Neural progenitor cell (in vitro differentiated cells): ENCODE results near the gene TMEM150C. TPM values are rescaled to one million over a fixed set of nuclear protein-coding genes. Genes with fewer than 3 reads are reported as not detected.

Experiments used
- DNase-seq: peaks from one replicate; pipeline ENCODE4 v3.0.0-alpha.2; 2016; ENCODE audit warnings: low spot score
- H2AFZ ChIP-seq: fragments of 200-600 bp; sonication (generic); replicated peaks from 2 replicates; pipeline ENCODE4 v1.6.1; 2016; ENCODE audit warnings: antibody characterized with exemption
- H3F3A ChIP-seq: fragments of 200-600 bp; sonication (generic); 2 replicates; pipeline ENCODE4 v1.6.1; 2016; ENCODE audit warnings: antibody characterized with exemption, low read depth
- H3K27ac ChIP-seq: fragments of 200-600 bp; sonication (generic); 2 replicates; pipeline ENCODE4 v1.5.1; 2016; ENCODE audit warnings: mild to moderate bottlenecking
- H3K27me3 ChIP-seq: fragments of 200-600 bp; sonication (generic); 2 replicates; pipeline ENCODE4 v1.6.1; 2016; ENCODE audit warnings: mild to moderate bottlenecking, moderate library complexity
- H3K36me3 ChIP-seq: fragments of 200-600 bp; sonication (generic); 2 replicates; pipeline ENCODE4 v1.5.1; 2016
- H3K4me1 ChIP-seq: fragments of 200-600 bp; sonication (generic); 2 replicates; pipeline ENCODE4 v1.6.1; 2016; ENCODE audit warnings: mixed run types
- H3K4me2 ChIP-seq: fragments of 200-600 bp; sonication (generic); 2 replicates; pipeline ENCODE4 v1.6.1; 2016
- H3K4me3 ChIP-seq: fragments of 200-600 bp; sonication (generic); 2 replicates; pipeline ENCODE4 v1.5.1; 2016
- H3K79me2 ChIP-seq: fragments of 200-600 bp; sonication (generic); 2 replicates; pipeline ENCODE4 v1.6.1; 2016; ENCODE audit warnings: low read depth
- H3K9ac ChIP-seq: fragments of 200-600 bp; sonication (generic); 2 replicates; pipeline ENCODE4 v1.6.1; 2016
- H3K9me3 ChIP-seq: fragments of 200-600 bp; sonication (generic); 2 replicates; pipeline ENCODE4 v1.5.1; 2016; ENCODE audit warnings: low read depth
- H4K20me1 ChIP-seq: fragments of 200-600 bp; sonication (generic); 2 replicates; pipeline ENCODE4 v1.6.1; 2016; ENCODE audit warnings: low read depth
- H3K27ac Mint-ChIP-seq: 3 replicates; pipeline ENCODE4 v1.8.0; 2021; ENCODE audit warnings: mixed read lengths
- H3K27me3 Mint-ChIP-seq: 2 replicates; pipeline ENCODE4 v1.8.0; 2022; ENCODE audit warnings: low read depth, mild to moderate bottlenecking, inconsistent platforms, moderate library complexity, mixed read lengths; ENCODE audit not compliant: insufficient read depth
- H3K36me3 Mint-ChIP-seq: 3 replicates; pipeline ENCODE4 v1.8.0; 2021; ENCODE audit warnings: mixed read lengths
- H3K4me1 Mint-ChIP-seq: 3 replicates; pipeline ENCODE4 v1.8.0; 2021; ENCODE audit warnings: mixed read lengths
- H3K4me3 Mint-ChIP-seq: 3 replicates; pipeline ENCODE4 v1.8.0; 2021; ENCODE audit warnings: mild to moderate bottlenecking, moderate library complexity, mixed read lengths
- H3K9me3 Mint-ChIP-seq: 3 replicates; pipeline ENCODE4 v1.8.0; 2020; ENCODE audit warnings: mixed read lengths
- CTCF ChIP-seq: fragments of 200-600 bp; sonication (generic); IDR thresholded peaks from 2 replicates; pipeline ENCODE4 v1.5.1; 2017; ENCODE audit warnings: antibody characterized with exemption, mild to moderate bottlenecking
- EZH2 ChIP-seq: fragments of 200-600 bp; sonication (generic); IDR thresholded peaks from 2 replicates; pipeline ENCODE4 v1.6.1; 2017; ENCODE audit warnings: antibody characterized with exemption, mild to moderate bottlenecking, moderate library complexity
- EZH2phosphoT487 ChIP-seq: fragments of 200-600 bp; sonication (generic); IDR thresholded peaks from 2 replicates; pipeline ENCODE4 v1.6.1; 2017; ENCODE audit warnings: antibody characterized with exemption
- total RNA-seq: library from RNA; depleted of rRNA; stranded (reverse); fragments of >200 nt; gene quantifications from 2 replicates; pipeline ENCODE4 v1.2.3, GENCODE V29; 2015; ENCODE audit warnings: low replicate concordance

The TMEM150C gene
- total RNA-seq, 1 donor from 2014 or later, result 3.8 TPM

DNA sequence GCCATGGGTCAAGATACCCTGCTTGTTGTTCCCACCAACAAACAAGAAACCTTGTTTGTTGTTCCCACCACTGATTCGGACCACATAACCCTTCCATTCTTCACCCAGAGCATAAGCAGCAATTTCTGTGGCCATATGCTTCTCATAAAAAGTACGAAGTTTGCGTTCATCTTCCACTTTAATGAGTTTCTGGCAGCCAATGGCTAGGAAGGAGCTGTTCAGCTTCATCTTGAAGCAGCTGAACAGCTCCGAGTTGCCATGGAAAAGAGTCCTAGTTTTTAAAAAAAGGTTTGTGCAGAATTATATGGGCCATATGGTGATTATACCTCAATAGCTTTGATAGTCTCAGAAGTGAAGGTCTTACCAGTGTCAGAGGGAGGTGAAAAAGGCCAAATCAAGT is 66.1 kb downstream of the TMEM150C start:
- no peak overlapping the region for H3K27ac ChIP-seq
- no peaks in the 10 kb centered on the region for H3K9me3 ChIP-seq
- no peaks in the 10 kb centered on the region for H3K27me3 ChIP-seq
- Mint-ChIP-seq H3K9me3 (no peaks in the 10 kb centered on the region), H3K27ac (no peak overlapping the region), H3K4me3 (no peak overlapping the region), H3K27me3 (peaks cover under 1% of the 10 kb centered on the region), H3K4me1 (peaks cover 11% of the 10 kb centered on the region), H3K36me3 (no peaks in the 10 kb centered on the region)
- H3K4me3 ChIP-seq, result no peak overlapping the region
- H3K79me2 ChIP-seq, result no peaks in the 10 kb centered on the region
- H4K20me1 ChIP-seq, result no peaks in the 10 kb centered on the region
- H2AFZ ChIP-seq, result no peak overlapping the region
- no peaks in the 10 kb centered on the region for H3K36me3 ChIP-seq
- no peak overlapping the region for H3K4me2 ChIP-seq
- no peaks in the 10 kb centered on the region for H3F3A ChIP-seq
- H3K4me1 ChIP-seq, result peaks cover 3% of the 10 kb centered on the region
- no peak overlapping the region for H3K9ac ChIP-seq
- TF ChIP-seq EZH2phosphoT487 (no peak), EZH2 (no peak)
- DNase-seq, result no peak

- Histone ChIP-seq H3K79me2 (no peaks in the 10 kb centered on the region), H3K27me3 (no peaks in the 10 kb centered on the region), H3F3A (no peaks in the 10 kb centered on the region), H2AFZ (no peak overlapping the region), H3K9me3 (no peaks in the 10 kb centered on the region), H4K20me1 (no peaks in the 10 kb centered on the region), H3K27ac (no peak overlapping the region), H3K36me3 (no peaks in the 10 kb centered on the region), H3K4me1 (no peaks in the 10 kb centered on the region), H3K4me2 (no peak overlapping the region), H3K4me3 (no peak overlapping the region), H3K9ac (no peak overlapping the region)
- TF ChIP-seq EZH2 (no peak), CTCF (no peak), EZH2phosphoT487 (no peak)
- Mint-ChIP-seq H3K27ac (no peak overlapping the region), H3K4me3 (no peak overlapping the region), H3K9me3 (peaks cover 2% of the 10 kb centered on the region), H3K36me3 (no peaks in the 10 kb centered on the region), H3K27me3 (peaks cover 3% of the 10 kb centered on the region), H3K4me1 (no peaks in the 10 kb centered on the region)
- no peak for DNase-seq
These were observed 67.9 kb downstream of the TMEM150C start for GRCh38 chr4:82493721-82494425.

DNA sequence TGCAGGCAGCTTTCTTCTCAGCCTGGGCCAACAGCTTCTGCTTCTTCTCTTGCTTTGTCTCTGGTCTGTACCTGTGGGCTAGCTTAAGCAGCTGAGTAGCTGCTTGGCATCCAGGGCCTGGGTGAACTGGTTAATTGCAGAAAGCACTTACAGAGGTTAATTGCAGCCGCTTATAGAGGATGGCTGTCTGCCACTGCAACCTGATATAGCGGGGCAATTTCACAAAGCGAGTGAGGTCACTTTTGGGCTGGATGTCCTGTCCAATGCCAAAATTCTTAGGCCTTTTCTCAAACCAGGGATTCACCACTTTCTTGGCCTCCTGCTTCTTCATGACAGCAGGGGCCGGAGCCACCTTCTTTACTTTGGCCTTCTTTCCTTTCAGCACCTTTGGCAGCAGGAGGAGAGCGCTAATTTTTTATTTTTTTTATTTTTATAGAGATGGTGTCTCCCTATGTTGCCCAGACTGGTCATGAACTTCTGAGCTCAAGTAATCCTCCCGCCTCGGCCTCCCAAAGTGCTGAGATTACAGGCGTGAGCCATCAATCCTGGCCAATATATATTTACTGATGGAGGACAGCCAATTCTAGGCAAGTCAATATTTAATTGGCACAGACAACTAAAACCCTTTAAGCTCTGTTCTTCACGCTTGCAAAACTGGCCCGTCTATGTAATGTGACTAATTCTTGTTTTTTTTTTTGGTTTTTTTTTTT is 70.4 kb downstream of the TMEM150C start:
- H3K4me1 Mint-ChIP-seq, result no peaks in the 10 kb centered on the region
- H3K4me1 ChIP-seq, result peaks cover 5% of the 10 kb centered on the region
- H3F3A ChIP-seq, result peaks cover 4% of the 10 kb centered on the region
- no peak overlapping the region for H3K4me2 ChIP-seq
- H3K9ac ChIP-seq, result no peak overlapping the region
- no peaks in the 10 kb centered on the region for H4K20me1 ChIP-seq
- no peak overlapping the region for H3K4me3 ChIP-seq
- H3K27ac ChIP-seq, result no peak overlapping the region
- H2AFZ ChIP-seq, result no peak overlapping the region
- no peaks in the 10 kb centered on the region for H3K27me3 ChIP-seq
- TF ChIP-seq EZH2, result no peak
- no peak for TF ChIP-seq CTCF
- TF ChIP-seq EZH2phosphoT487, result no peak
- no peak overlapping the region for H3K4me3 Mint-ChIP-seq
- H3K79me2 ChIP-seq, result no peaks in the 10 kb centered on the region
- no peaks in the 10 kb centered on the region for H3K36me3 ChIP-seq
- H3K9me3 Mint-ChIP-seq, result peaks cover 2% of the 10 kb centered on the region
- no peak for DNase-seq
- H3K27ac Mint-ChIP-seq, result no peak overlapping the region
- H3K9me3 ChIP-seq, result no peaks in the 10 kb centered on the region
- H3K36me3 Mint-ChIP-seq, result no peaks in the 10 kb centered on the region
- peaks cover 3% of the 10 kb centered on the region for H3K27me3 Mint-ChIP-seq

GRCh38 chr4:82489987-82490386 is 71.8 kb downstream of the TMEM150C start:
- peaks cover 3% of the 10 kb centered on the region for H3K27me3 Mint-ChIP-seq
- H3K4me3 Mint-ChIP-seq, result no peak overlapping the region
- no peak for DNase-seq
- no peak overlapping the region for H3K9ac ChIP-seq
- H3K36me3 Mint-ChIP-seq, result no peaks in the 10 kb centered on the region
- no peaks in the 10 kb centered on the region for H3K4me1 Mint-ChIP-seq
- no peaks in the 10 kb centered on the region for H4K20me1 ChIP-seq
- peaks cover 2% of the 10 kb centered on the region for H3K9me3 Mint-ChIP-seq
- H2AFZ ChIP-seq, result no peak overlapping the region
- no peak overlapping the region for H3K27ac ChIP-seq
- H3K4me1 ChIP-seq, result peaks cover 5% of the 10 kb centered on the region
- H3K9me3 ChIP-seq, result no peaks in the 10 kb centered on the region
- H3F3A ChIP-seq, result peaks cover 4% of the 10 kb centered on the region
- TF ChIP-seq CTCF (no peak), EZH2phosphoT487 (no peak), EZH2 (no peak)
- H3K27me3 ChIP-seq, result no peaks in the 10 kb centered on the region
- no peak overlapping the region for H3K4me3 ChIP-seq
- no peak overlapping the region for H3K4me2 ChIP-seq
- H3K27ac Mint-ChIP-seq, result no peak overlapping the region
- no peaks in the 10 kb centered on the region for H3K36me3 ChIP-seq
- H3K79me2 ChIP-seq, result no peaks in the 10 kb centered on the region
